Ectodermal cell (in vitro differentiated cells): ENCODE results near the gene TNFSF11.

Experiments
- H3K27ac ChIP-seq: 2 replicates; pipeline ENCODE4 v1.7.0; 2013; ENCODE audit warnings: mild to moderate bottlenecking, low read depth, low read length; ENCODE audit not compliant: insufficient read depth, poor library complexity, severe bottlenecking
- H3K27me3 ChIP-seq: 2 replicates; pipeline ENCODE4 v1.7.0; 2013; ENCODE audit warnings: mild to moderate bottlenecking, low read length; ENCODE audit not compliant: insufficient read depth, control insufficient read depth, poor library complexity, severe bottlenecking
- H3K36me3 ChIP-seq: one replicate; pipeline ENCODE4 v1.7.0; 2013; ENCODE audit warnings: low read length; ENCODE audit not compliant: control insufficient read depth, insufficient read depth
- H3K4me1 ChIP-seq: one replicate; pipeline ENCODE4 v1.7.0; 2013; ENCODE audit warnings: low read length; ENCODE audit not compliant: control insufficient read depth, insufficient read depth
- H3K4me3 ChIP-seq: 2 replicates; pipeline ENCODE4 v1.7.0; 2013; ENCODE audit warnings: low read depth, low read length, control low read depth; ENCODE audit not compliant: insufficient read depth
- H3K9me3 ChIP-seq: 2 replicates; pipeline ENCODE4 v1.7.0; 2013; ENCODE audit warnings: mild to moderate bottlenecking, low read length, moderate library complexity; ENCODE audit not compliant: control insufficient read depth
- WGBS, 2 experiments: methylation state at CpG; one replicate each; pipeline ENCODE4 v1.1.7; 2013; ENCODE audit warnings: missing lambda C conversion rate in 2 of 2; 5-methylcytosine and 5-hydroxymethylcytosine counted together

Gene TNFSF11

GRCh38 chr13:42628666-42629065 is 54.7 kb downstream of the TNFSF11 start:
- H3K27me3 ChIP-seq = no peaks in the 10 kb centered on the region
- WGBS, 2 experiments = 87 to 93% methylated on average over 5 of the region's 5 CpGs
- no peak overlapping the region for H3K4me3 ChIP-seq
- H3K4me1 ChIP-seq = no peaks in the 10 kb centered on the region
- no peaks in the 10 kb centered on the region for H3K36me3 ChIP-seq
- no peak overlapping the region for H3K27ac ChIP-seq
- H3K9me3 ChIP-seq = no peaks in the 10 kb centered on the region

GRCh38 chr13:42631181-42631580 is 57.2 kb downstream of the TNFSF11 start:
- Histone ChIP-seq H3K27me3 (no peaks in the 10 kb centered on the region), H3K9me3 (no peaks in the 10 kb centered on the region), H3K4me1 (no peaks in the 10 kb centered on the region), H3K27ac (no peak overlapping the region), H3K36me3 (no peaks in the 10 kb centered on the region), H3K4me3 (no peak overlapping the region)
- WGBS, 2 experiments = 89 to 100% methylated on average over 1 of the region's 1 CpG

DNA sequence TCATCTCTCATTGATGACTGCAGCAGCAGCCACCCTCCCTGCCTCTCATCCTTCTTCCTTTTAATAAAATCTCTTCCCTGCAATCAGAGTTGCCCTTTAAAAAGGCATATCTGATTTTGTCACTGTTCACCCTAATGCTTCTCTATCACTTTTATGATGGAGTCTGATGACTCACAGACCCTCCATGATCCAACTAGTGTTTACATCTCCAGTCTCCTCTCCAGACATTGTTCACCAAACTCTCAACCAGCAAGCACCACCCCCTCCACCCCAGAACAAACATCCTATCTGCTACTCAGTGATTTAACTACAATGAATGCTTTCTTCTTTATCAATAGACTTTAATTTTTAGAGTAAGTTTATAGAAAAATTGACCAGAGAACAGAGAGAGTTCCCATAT is 59.5 kb downstream of the TNFSF11 start:
- H3K27me3 ChIP-seq = no peaks in the 10 kb centered on the region
- no peak overlapping the region for H3K27ac ChIP-seq
- no peaks in the 10 kb centered on the region for H3K9me3 ChIP-seq
- no peaks in the 10 kb centered on the region for H3K36me3 ChIP-seq
- H3K4me1 ChIP-seq = no peaks in the 10 kb centered on the region
- H3K4me3 ChIP-seq = no peak overlapping the region

- Histone ChIP-seq H3K36me3 (no peaks in the 10 kb centered on the region), H3K4me1 (no peaks in the 10 kb centered on the region), H3K27me3 (no peaks in the 10 kb centered on the region), H3K9me3 (no peaks in the 10 kb centered on the region), H3K4me3 (no peak overlapping the region), H3K27ac (no peak overlapping the region)
- WGBS, 2 experiments = 86 to 88% methylated on average over 5 of the region's 5 CpGs
Observed at GRCh38 chr13:42638101-42638500, 64.1 kb downstream of the TNFSF11 start.

GRCh38 chr13:42638886-42639285 is 64.9 kb downstream of the TNFSF11 start:
- H3K4me1 ChIP-seq = no peaks in the 10 kb centered on the region
- no peaks in the 10 kb centered on the region for H3K9me3 ChIP-seq
- no peak overlapping the region for H3K27ac ChIP-seq
- no peaks in the 10 kb centered on the region for H3K36me3 ChIP-seq
- no peaks in the 10 kb centered on the region for H3K27me3 ChIP-seq
- H3K4me3 ChIP-seq = no peak overlapping the region
- 86 to 100% methylated on average over 1 of the region's 1 CpG for WGBS, 2 experiments

DNA sequence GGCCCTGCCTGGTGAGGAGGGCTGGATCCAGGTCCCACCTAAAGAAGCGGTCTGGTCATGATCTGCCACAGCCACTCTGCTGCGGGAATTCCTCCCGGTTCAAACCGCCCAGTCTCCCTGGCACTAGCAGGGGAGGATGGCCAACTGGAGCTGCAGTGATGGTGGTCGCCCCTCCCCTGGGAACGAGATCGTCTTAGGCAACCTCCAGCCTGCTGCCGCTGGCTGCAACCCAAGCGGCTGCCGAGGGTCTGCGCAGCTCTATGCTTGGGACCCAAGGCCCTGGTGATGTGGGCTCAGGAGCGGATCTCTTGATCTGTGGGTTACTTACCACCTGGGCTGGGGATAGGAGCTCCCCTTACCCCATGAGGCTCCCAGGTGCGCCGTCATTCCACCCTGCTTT is 69.1 kb downstream of the TNFSF11 start:
- 92 to 95% methylated on average over 14 of the region's 14 CpGs for WGBS, 2 experiments
- no peaks in the 10 kb centered on the region for H3K36me3 ChIP-seq

DNA sequence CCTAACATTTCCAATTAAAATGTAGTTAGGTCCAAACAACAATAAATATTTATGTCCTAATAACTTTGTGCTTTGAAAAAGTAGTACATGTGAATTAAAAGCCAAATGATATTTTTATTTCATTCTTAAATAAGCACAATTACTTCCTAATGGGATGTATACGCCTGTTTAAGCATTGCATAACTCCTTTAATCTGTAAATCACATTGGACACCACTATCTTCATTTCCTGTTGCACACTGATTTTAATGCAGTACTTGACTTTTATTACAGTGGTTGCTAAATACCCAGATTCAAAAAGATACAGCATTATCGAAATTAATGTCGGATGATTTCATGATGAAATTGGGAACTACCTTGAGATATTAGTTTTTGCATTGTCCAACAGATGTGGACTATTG is 70.9 kb downstream of the TNFSF11 start:
- Histone ChIP-seq H3K4me3 (no peak overlapping the region), H3K9me3 (no peaks in the 10 kb centered on the region), H3K27ac (no peak overlapping the region), H3K27me3 (no peaks in the 10 kb centered on the region), H3K4me1 (no peaks in the 10 kb centered on the region), H3K36me3 (no peaks in the 10 kb centered on the region)
- 92 to 98% methylated on average over 3 of the region's 3 CpGs for WGBS, 2 experiments

More for the DNA sequence above, 69.1 kb downstream of the TNFSF11 start:
- Histone ChIP-seq H3K4me3 (no peak overlapping the region), H3K4me1 (no peaks in the 10 kb centered on the region), H3K27ac (no peak overlapping the region), H3K27me3 (no peaks in the 10 kb centered on the region), H3K9me3 (no peaks in the 10 kb centered on the region)

DNA sequence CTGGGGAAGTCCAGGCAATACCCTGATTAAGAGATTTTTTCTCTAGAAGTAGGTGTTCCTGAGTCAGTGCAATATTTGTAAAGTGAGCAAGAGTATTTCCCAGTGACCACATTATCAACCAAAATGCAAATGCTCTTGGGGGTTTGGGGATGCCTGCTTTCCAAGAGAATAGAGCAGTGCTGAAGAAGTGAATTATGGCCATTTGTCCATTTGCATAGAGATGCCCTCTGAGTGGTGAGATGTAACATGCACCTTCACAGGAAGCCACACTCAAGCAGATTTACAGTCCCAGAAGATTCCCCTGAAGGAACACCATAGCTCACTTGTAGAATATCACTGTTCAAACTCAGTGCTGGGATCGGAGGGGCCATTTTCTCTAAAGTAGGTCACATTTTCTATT is 71.8 kb downstream of the TNFSF11 start:
- no peak overlapping the region for H3K4me3 ChIP-seq
- 80 to 92% methylated on average over 1 of the region's 1 CpG for WGBS, 2 experiments

GRCh38 chr13:42649141-42649540 is 75.2 kb downstream of the TNFSF11 start:
- Histone ChIP-seq H3K27ac (no peak overlapping the region), H3K27me3 (no peaks in the 10 kb centered on the region), H3K36me3 (no peaks in the 10 kb centered on the region), H3K4me1 (no peaks in the 10 kb centered on the region), H3K9me3 (no peaks in the 10 kb centered on the region), H3K4me3 (no peak overlapping the region)

More for the DNA sequence above, 71.8 kb downstream of the TNFSF11 start:
- no peaks in the 10 kb centered on the region for H3K9me3 ChIP-seq
- H3K4me1 ChIP-seq = no peaks in the 10 kb centered on the region
- H3K36me3 ChIP-seq = no peaks in the 10 kb centered on the region
- no peaks in the 10 kb centered on the region for H3K27me3 ChIP-seq
- no peak overlapping the region for H3K27ac ChIP-seq

- H3K9me3 ChIP-seq = no peaks in the 10 kb centered on the region
- 83 to 86% methylated on average over 1 of the region's 1 CpG for WGBS, 2 experiments
- no peak overlapping the region for H3K27ac ChIP-seq
- H3K4me1 ChIP-seq = no peaks in the 10 kb centered on the region
- H3K4me3 ChIP-seq = no peak overlapping the region
- H3K36me3 ChIP-seq = no peaks in the 10 kb centered on the region
- H3K27me3 ChIP-seq = no peaks in the 10 kb centered on the region
Observed at GRCh38 chr13:42649831-42650230, 75.9 kb downstream of the TNFSF11 start.

DNA sequence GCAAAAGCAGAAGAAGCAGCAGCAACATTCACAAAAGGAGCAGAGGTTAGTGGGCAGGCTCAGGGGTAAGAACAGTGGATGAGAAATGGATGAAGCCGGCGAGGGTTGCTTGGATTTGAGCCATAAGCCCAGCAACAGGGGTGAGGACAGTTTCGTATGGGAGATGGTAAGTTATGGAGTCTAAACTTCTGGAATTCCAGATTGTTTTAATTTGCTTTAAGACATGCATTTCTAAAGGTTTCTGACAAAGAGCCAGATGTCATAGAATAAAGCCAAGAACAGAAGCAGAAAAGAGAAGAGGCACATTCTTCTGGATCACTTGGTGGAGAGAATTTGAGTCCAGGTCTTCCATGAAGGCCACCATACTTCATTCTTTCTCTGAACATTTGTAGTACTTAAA is 76.6 kb downstream of the TNFSF11 start:
- no peak overlapping the region for H3K27ac ChIP-seq
- WGBS, 2 experiments = 90 to 94% methylated on average over 3 of the region's 3 CpGs
- H3K9me3 ChIP-seq = no peaks in the 10 kb centered on the region
- H3K27me3 ChIP-seq = no peaks in the 10 kb centered on the region
- no peaks in the 10 kb centered on the region for H3K36me3 ChIP-seq
- H3K4me1 ChIP-seq = no peaks in the 10 kb centered on the region
- H3K4me3 ChIP-seq = no peak overlapping the region
